ENCODE measurements around the gene SPAG6. TPM values are rescaled to one million over a fixed set of nuclear protein-coding genes. Genes with fewer than 3 reads are reported as not detected.

SPAG6 gene
- total RNA-seq, 1 experiment from 2014 or later, result not detected

GRCh38 chr10:22442063-22442462 is 96.8 kb downstream of the SPAG6 start:
- DNase-seq (ENCODE audit: low read depth), result no peak
- in situ Hi-C loops (cut with HindIII; ENCODE audit: low pct_unique_long_range_greater_than_20kb, low sequenced_read_pairs), result no loop called here

- in situ Hi-C loops (cut with HindIII; ENCODE audit: low pct_unique_long_range_greater_than_20kb, low sequenced_read_pairs), result no loop called here
- DNase-seq (ENCODE audit: low read depth), result no peak
These were observed 97.2 kb downstream of the SPAG6 start for GRCh38 chr10:22442468-22442867.

GRCh38 chr10:22443175-22443901 is 98.0 kb downstream of the SPAG6 start:
- in situ Hi-C loops (cut with HindIII; ENCODE audit: low pct_unique_long_range_greater_than_20kb, low sequenced_read_pairs), result no loop called here
- DNase-seq (ENCODE audit: low read depth), result no peak

- DNase-seq (ENCODE audit: low read depth), result no peak
- in situ Hi-C loops (cut with HindIII; ENCODE audit: low pct_unique_long_range_greater_than_20kb, low sequenced_read_pairs), result no loop called here
These were observed 99.0 kb downstream of the SPAG6 start for GRCh38 chr10:22444219-22444788.

- in situ Hi-C loops (cut with HindIII; ENCODE audit: low pct_unique_long_range_greater_than_20kb, low sequenced_read_pairs), result no loop called here
- DNase-seq (ENCODE audit: low read depth), result no peak
These were observed 100.2 kb downstream of the SPAG6 start for GRCh38 chr10:22445495-22445894.

GRCh38 chr10:22447068-22447467 is 101.8 kb downstream of the SPAG6 start:
- DNase-seq (ENCODE audit: low read depth), result no peak
- in situ Hi-C loops (cut with HindIII; ENCODE audit: low pct_unique_long_range_greater_than_20kb, low sequenced_read_pairs), result no loop called here

GRCh38 chr10:22451346-22451745 is 106.0 kb downstream of the SPAG6 start:
- in situ Hi-C loops (cut with HindIII; ENCODE audit: low pct_unique_long_range_greater_than_20kb, low sequenced_read_pairs), result no loop called here
- DNase-seq (ENCODE audit: low read depth), result no peak

GRCh38 chr10:22453320-22453719 is 108.0 kb downstream of the SPAG6 start:
- in situ Hi-C loops (cut with HindIII; ENCODE audit: low pct_unique_long_range_greater_than_20kb, low sequenced_read_pairs), result no loop called here
- no peak for DNase-seq (ENCODE audit: low read depth)

- in situ Hi-C loops (cut with HindIII; ENCODE audit: low pct_unique_long_range_greater_than_20kb, low sequenced_read_pairs), result no loop called here
- DNase-seq (ENCODE audit: low read depth), result no peak
These were observed 108.8 kb downstream of the SPAG6 start for GRCh38 chr10:22453948-22454591.

GRCh38 chr10:22454634-22455033 is 109.3 kb downstream of the SPAG6 start:
- DNase-seq (ENCODE audit: low read depth), result no peak
- in situ Hi-C loops (cut with HindIII; ENCODE audit: low pct_unique_long_range_greater_than_20kb, low sequenced_read_pairs), result no loop called here

GRCh38 chr10:22455068-22455857 is 110.0 kb downstream of the SPAG6 start:
- no peak for DNase-seq (ENCODE audit: low read depth)
- in situ Hi-C loops (cut with HindIII; ENCODE audit: low pct_unique_long_range_greater_than_20kb, low sequenced_read_pairs), result no loop called here

- DNase-seq (ENCODE audit: low read depth), result no peak
- in situ Hi-C loops (cut with HindIII; ENCODE audit: low pct_unique_long_range_greater_than_20kb, low sequenced_read_pairs), result no loop called here
These were observed 111.2 kb downstream of the SPAG6 start for GRCh38 chr10:22456486-22456885.

- in situ Hi-C loops (cut with HindIII; ENCODE audit: low pct_unique_long_range_greater_than_20kb, low sequenced_read_pairs), result no loop called here
- DNase-seq (ENCODE audit: low read depth), result no peak
These were observed 113.2 kb downstream of the SPAG6 start for GRCh38 chr10:22458272-22459038.

- DNase-seq (ENCODE audit: low read depth), result no peak
- in situ Hi-C loops (cut with HindIII; ENCODE audit: low pct_unique_long_range_greater_than_20kb, low sequenced_read_pairs), result no loop called here
These were observed 114.2 kb downstream of the SPAG6 start for GRCh38 chr10:22459496-22459895.

- in situ Hi-C loops (cut with HindIII; ENCODE audit: low pct_unique_long_range_greater_than_20kb, low sequenced_read_pairs), result no loop called here
- DNase-seq (ENCODE audit: low read depth), result no peak
These were observed 114.8 kb downstream of the SPAG6 start for GRCh38 chr10:22460101-22460500.

- DNase-seq (ENCODE audit: low read depth), result no peak
- in situ Hi-C loops (cut with HindIII; ENCODE audit: low pct_unique_long_range_greater_than_20kb, low sequenced_read_pairs), result no loop called here
These were observed 115.5 kb downstream of the SPAG6 start for GRCh38 chr10:22460531-22461403.

- in situ Hi-C loops (cut with HindIII; ENCODE audit: low pct_unique_long_range_greater_than_20kb, low sequenced_read_pairs), result no loop called here
- no peak for DNase-seq (ENCODE audit: low read depth)
These were observed 116.6 kb downstream of the SPAG6 start for GRCh38 chr10:22461891-22462290.
